Chondrocyte (in vitro differentiated cells): ENCODE results near the gene SCO2. TPM values are rescaled to one million over a fixed set of nuclear protein-coding genes. Genes with fewer than 3 reads are reported as not detected.

Experiments used
- DNase-seq: peaks from one replicate; pipeline ENCODE4 v3.0.0; 2021; ENCODE audit warnings: mixed read lengths, low spot score
- H3K27ac Mint-ChIP-seq: one replicate; pipeline ENCODE4 v1.8.0; 2021; ENCODE audit warnings: mild to moderate bottlenecking, moderate library complexity, mixed read lengths; ENCODE audit not compliant: unreplicated experiment
- H3K27me3 Mint-ChIP-seq: 2 replicates; pipeline ENCODE4 v1.8.0; 2021; ENCODE audit warnings: low read depth, mixed read lengths
- H3K36me3 Mint-ChIP-seq: 2 replicates; pipeline ENCODE4 v1.8.0; 2021; ENCODE audit warnings: low read depth, mixed read lengths
- H3K4me1 Mint-ChIP-seq: 2 replicates; pipeline ENCODE4 v1.8.0; 2021; ENCODE audit warnings: low read depth, mild to moderate bottlenecking, mixed read lengths
- H3K4me3 Mint-ChIP-seq: one replicate; pipeline ENCODE4 v1.8.0; 2021; ENCODE audit warnings: mild to moderate bottlenecking, moderate library complexity, mixed read lengths; ENCODE audit not compliant: unreplicated experiment
- H3K9me3 Mint-ChIP-seq: 2 replicates; pipeline ENCODE4 v1.8.0; 2021; ENCODE audit warnings: low read depth, mixed read lengths
- total RNA-seq: library from RNA; stranded (reverse); gene quantifications from 3 replicates; pipeline ENCODE4 v1.2.1, GENCODE V29; 2021
- TF ChIP-seq, protein P1 (sequence below): fragments of 200-600 bp; sonication (generic); IDR thresholded peaks from 2 replicates; pipeline ENCODE4 v1.5.0; 2021; ENCODE audit warnings: antibody characterized with exemption, mild to moderate bottlenecking, moderate library complexity

The SCO2 gene
- total RNA-seq, 1 donor from 2014 or later = 5.4 TPM

DNA sequence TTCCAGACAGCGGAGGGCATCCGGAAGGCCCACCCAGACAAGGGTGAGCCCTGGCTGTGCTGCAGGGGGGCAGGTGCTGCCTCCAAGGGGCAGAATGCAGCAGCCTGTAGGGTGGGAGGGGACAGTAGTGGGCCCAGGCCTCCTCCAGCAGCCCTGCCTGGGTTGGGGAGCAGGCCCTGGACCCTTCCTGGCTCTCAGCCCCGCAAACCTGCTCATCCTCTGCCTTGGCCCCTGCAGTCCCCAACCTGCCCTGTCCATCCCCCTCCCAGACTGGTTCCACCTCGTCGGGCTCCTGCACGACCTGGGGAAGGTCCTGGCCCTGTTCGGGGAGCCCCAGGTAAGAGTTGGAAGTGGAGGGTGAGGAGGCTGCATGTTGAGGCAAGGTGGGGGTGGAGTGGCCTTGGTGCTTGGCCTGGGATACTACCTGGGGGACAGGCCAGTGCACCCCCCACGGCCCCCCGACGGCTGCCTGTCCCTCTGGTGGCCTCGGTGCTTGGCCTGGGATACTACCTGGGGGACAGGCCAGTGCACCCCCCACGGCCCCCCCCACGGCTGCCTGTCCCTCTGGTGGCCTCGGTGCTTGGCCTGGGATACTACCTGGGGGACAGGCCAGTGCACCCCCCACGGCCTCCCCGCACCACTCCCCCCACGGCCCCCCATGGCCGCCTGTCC is 37.3 kb downstream of the SCO2 start:
- TF ChIP-seq, protein P1, sequence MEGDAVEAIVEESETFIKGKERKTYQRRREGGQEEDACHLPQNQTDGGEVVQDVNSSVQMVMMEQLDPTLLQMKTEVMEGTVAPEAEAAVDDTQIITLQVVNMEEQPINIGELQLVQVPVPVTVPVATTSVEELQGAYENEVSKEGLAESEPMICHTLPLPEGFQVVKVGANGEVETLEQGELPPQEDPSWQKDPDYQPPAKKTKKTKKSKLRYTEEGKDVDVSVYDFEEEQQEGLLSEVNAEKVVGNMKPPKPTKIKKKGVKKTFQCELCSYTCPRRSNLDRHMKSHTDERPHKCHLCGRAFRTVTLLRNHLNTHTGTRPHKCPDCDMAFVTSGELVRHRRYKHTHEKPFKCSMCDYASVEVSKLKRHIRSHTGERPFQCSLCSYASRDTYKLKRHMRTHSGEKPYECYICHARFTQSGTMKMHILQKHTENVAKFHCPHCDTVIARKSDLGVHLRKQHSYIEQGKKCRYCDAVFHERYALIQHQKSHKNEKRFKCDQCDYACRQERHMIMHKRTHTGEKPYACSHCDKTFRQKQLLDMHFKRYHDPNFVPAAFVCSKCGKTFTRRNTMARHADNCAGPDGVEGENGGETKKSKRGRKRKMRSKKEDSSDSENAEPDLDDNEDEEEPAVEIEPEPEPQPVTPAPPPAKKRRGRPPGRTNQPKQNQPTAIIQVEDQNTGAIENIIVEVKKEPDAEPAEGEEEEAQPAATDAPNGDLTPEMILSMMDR = no peak
- no peak for DNase-seq
- H3K4me3 Mint-ChIP-seq = no peak overlapping the region

DNA sequence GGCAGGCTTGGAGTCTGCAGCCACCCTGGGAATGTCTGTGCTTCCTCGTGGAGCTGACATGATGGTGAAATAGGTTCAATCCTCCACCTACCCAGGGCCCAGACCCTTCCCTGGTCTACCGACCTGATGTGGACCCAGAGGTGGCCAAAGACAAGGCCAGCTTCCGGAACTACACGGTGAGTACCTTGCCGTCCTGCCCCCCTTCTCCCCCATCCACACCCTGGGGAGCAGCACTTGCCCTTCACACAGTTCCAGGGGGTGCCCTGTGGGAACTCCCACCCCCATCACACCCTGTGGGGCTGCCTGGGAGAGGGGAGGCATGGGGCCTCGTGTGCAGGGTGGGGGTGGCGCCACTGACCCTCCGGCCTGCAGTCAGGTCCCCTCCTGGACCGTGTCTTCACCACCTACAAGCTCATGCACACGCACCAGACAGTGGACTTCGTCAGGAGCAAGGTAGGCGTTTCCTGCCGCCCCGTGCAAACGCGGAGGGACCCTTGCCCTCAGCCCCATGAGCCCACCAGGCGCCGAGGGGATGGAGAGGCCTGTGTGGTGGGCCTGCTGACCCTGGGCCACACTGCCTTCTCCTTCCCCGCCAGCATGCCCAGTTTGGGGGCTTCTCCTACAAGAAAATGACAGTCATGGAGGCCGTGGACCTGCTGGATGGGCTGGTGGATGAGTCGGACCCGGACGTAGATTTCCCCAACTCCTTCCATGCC is 38.0 kb downstream of the SCO2 start:
- no peaks in the 10 kb centered on the region for H3K27me3 Mint-ChIP-seq
- TF ChIP-seq, protein P1 = no peak
- no peaks in the 10 kb centered on the region for H3K9me3 Mint-ChIP-seq
- DNase-seq = no peak
- peaks cover 2% of the 10 kb centered on the region for H3K36me3 Mint-ChIP-seq
- H3K4me1 Mint-ChIP-seq = peaks cover 27% of the 10 kb centered on the region
- H3K4me3 Mint-ChIP-seq = no peak overlapping the region
- no peak overlapping the region for H3K27ac Mint-ChIP-seq

More for the DNA sequence above, 37.3 kb downstream of the SCO2 start:
- Mint-ChIP-seq H3K4me1 (peaks cover 23% of the 10 kb centered on the region), H3K27me3 (no peaks in the 10 kb centered on the region), H3K27ac (no peak overlapping the region), H3K9me3 (no peaks in the 10 kb centered on the region), H3K36me3 (peaks cover 2% of the 10 kb centered on the region)

DNA sequence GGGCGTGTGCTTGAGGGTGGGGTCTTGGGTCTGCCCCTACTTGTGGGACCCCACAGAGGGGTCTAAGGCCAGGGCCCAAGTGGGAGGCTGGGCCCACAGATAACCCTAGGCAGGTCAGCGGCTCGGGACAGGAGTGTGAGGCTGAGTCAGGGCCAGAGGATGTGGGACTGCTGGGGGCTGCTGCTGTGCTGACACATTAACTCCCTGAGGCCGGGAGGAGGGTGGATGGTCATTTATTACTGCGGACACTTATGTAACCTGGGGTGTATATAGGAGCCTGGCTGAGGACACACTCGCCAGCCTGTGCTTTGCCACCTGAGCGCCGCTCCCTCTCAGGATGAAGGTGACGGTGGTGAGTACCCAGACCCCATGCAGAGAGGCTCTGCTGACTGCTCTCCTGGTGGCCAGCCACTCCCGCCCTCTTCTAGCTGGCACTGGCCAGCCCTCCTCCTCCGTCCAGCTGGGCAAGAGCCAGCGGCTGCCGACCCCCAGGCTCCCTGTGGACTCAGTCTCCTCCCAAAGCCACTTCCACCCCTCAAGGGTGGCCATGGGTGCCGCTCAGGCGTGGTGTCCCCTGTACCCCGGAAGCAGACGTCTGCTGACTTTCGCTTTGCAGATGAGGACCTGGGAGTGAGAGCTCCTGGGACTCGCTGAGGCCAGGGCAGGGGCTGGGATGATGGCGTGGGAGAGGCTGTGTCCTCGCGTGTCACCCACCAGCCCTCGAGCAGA is 38.7 kb downstream of the SCO2 start, which contains the start of gene MIOX:
Gene MIOX, plus strand, starts transcription at position 299 of the 729 bp plus-strand sequence. Its CDS starts 39 bp downstream, at position 338.
- TF ChIP-seq, protein P1 = no peak
- peaks cover 2% of the 10 kb centered on the region for H3K36me3 Mint-ChIP-seq
- peak within 1 kb of the TSS; percentile 4 for H3K27ac Mint-ChIP-seq
- H3K27me3 Mint-ChIP-seq = no peaks in the 10 kb centered on the region
- H3K4me3 Mint-ChIP-seq = no peak within 1 kb of the TSS
- no peaks in the 10 kb centered on the region for H3K9me3 Mint-ChIP-seq
- no peak for DNase-seq
- H3K4me1 Mint-ChIP-seq = peaks cover 27% of the 10 kb centered on the region

DNA sequence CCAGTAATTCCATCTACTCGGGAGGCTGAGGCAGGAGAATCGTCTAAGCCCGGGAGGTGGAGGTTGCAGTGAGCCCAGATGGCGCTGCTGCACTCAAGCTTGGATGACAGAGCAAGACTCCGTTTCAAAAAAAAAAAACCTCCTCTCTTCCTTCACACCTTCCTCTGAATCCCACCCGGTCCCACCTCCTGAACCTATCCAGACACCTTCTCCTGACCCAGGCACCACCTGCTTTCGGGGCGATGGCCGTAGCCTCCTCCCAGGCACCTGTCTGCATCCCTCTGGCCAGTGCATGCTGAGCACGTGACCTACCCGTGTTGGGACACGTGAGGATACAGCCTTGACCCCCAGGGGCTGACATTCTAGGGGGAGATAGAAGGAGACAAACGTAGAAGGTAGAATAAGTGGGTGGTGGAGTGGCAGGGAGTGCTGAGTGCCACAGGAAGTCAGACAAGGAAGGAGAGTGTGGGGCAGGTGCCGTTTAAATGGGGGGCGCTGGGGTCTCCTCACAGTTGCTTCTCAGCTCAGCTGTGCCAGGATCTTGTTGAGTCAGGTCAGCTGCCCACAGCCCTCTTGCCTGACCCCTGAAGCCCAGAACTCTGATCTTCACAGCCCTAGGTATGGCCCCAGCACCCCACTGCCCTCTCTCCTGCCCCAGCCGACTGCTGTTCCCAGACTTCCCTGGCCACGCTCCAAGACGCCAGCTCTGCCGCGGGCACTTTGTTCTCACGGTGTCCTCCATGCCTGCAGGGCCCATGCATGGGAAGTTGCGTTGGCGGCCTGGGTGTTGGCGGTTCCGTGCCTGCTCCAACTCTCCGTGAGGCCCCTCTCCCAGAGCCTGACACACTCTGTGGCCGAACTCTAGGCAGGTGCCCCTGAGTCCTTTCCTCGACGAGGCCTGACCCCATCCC is 39.9 kb downstream of the SCO2 start:
- H3K27ac Mint-ChIP-seq = peak overlapping the region; percentile 4
- H3K36me3 Mint-ChIP-seq = peaks cover 2% of the 10 kb centered on the region

More for the DNA sequence above, 39.9 kb downstream of the SCO2 start:
- no peak for DNase-seq
- H3K9me3 Mint-ChIP-seq = no peaks in the 10 kb centered on the region
- TF ChIP-seq, protein P1 = peak; percentile 31
- no peak overlapping the region for H3K4me3 Mint-ChIP-seq
- peaks cover 27% of the 10 kb centered on the region for H3K4me1 Mint-ChIP-seq
- no peaks in the 10 kb centered on the region for H3K27me3 Mint-ChIP-seq
